ENCODE data around the gene GJD3. TPM values are rescaled to one million over a fixed set of nuclear protein-coding genes. Genes with fewer than 3 reads are reported as not detected.

The GJD3 gene
- total RNA-seq, 1 donor = 0.27 TPM

GRCh38 chr17:40315206-40315605, 49.3 kb downstream of the GJD3 start:
- no peak for DNase-seq (ENCODE audit: low read depth in 2 of 3, low spot score in 2 of 3)

GRCh38 chr17:40314584-40314956, 50.0 kb downstream of the GJD3 start:
- DNase-seq (ENCODE audit: low read depth in 2 of 3, low spot score in 2 of 3) = peak in 2 of 3 donors; percentile 98

- DNase-seq (ENCODE audit: low read depth in 2 of 3, low spot score in 2 of 3) = no peak
Observed at GRCh38 chr17:40313668-40314583, 50.6 kb downstream of the GJD3 start.

Small RNA genes lying within 50 kb of the gene (small RNA-seq; reads per million reads assigned to genes)
- not detected for gene RF00019
- not detected for gene RNA5SP441

Other genes with a start within 250 kb of the GJD3 start
- gene MSL1, start 242.8 kb downstream of the GJD3 start, total RNA-seq = 31.8 TPM
- gene CASC3, start 224.2 kb downstream of the GJD3 start, total RNA-seq = 38.8 TPM
- 1.1 TPM for gene RAPGEFL1, start 187.3 kb downstream of the GJD3 start, total RNA-seq
- gene WIPF2, start 145.4 kb downstream of the GJD3 start, total RNA-seq = 4.6 TPM
- gene CDC6, start 76.9 kb downstream of the GJD3 start, total RNA-seq = 4.0 TPM
- 40.9 TPM for gene RARA, start 55.6 kb downstream of the GJD3 start, total RNA-seq
- gene TOP2A, start 53.2 kb upstream of the GJD3 start, total RNA-seq = 2.4 TPM
- gene IGFBP4, start 78.7 kb upstream of the GJD3 start, total RNA-seq = 1.3 TPM
- under 0.01 TPM for gene TNS4, start 136.9 kb upstream of the GJD3 start, total RNA-seq
- gene CCR7, start 200.7 kb upstream of the GJD3 start, total RNA-seq = 4.6 TPM